Measurements from ENCODE around the gene XRCC3.

GRCh38 chr14:103650213-103650612, 65.0 kb downstream of the XRCC3 start:
- TF ChIP-seq CTCF (IDR thresholded peaks at IDR 0.05) (no peak), POLR2A (IDR thresholded peaks at IDR 0.05) (no peak)

Measured in testis (tissue), 2 donors.